ENCODE data around the gene AGTR1. TPM values are rescaled to one million over a fixed set of nuclear protein-coding genes. Genes with fewer than 3 reads are reported as not detected.

The AGTR1 gene
- polyA plus RNA-seq, 2 of the 4 experiments (the other 2 are of a cell fraction): 0.92 to 3.1 TPM

DNA sequence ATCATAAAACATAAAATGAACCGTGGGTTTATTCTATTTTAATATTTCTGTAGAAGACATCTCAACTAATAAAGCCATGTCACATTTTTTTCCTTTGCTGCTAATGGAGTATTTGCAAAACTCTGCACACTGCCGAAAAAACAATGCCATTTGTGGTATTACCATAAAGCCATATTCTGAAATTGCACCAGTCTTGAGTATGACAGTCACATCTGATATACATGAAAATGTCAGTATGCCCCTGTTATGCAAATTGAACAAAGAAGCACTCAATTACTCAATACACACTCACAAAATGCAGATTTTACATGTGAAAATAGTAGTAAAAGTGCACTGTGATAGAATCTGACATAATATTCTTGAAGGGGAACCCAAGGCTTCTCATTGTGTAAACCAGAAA, 74.7 kb downstream of the AGTR1 start:
- no peak overlapping the region for H3K4me3 ChIP-seq
- no peak for ATAC-seq
- CTCF ChIA-PET: no interaction called here
- no peaks in the 10 kb centered on the region for H3K9me3 ChIP-seq
- no peaks in the 10 kb centered on the region for H3K4me1 ChIP-seq
- no peak overlapping the region for H3K4me2 ChIP-seq
- POLR2A ChIA-PET: no interaction called here
- WGBS (ENCODE audit: missing lambda C conversion rate): 6% methylated on average over 2 of the region's 2 CpGs
- no peak for FAIRE-seq
- DNase-seq (ENCODE audit: low read depth in 1 of 2, low spot score in 1 of 2): no peak
- no peak overlapping the region for H3K27ac ChIP-seq
- TF ChIP-seq JUN (IDR thresholded peaks at IDR 0.05) (no peak), CTCF (IDR thresholded peaks at IDR 0.05) (no peak), RFX5 (IDR thresholded peaks at IDR 0.05) (no peak), BHLHE40 (IDR thresholded peaks at IDR 0.05; ENCODE audit: low read depth, low read length) (no peak), SMC3 (IDR thresholded peaks at IDR 0.05) (no peak), NR3C1 (IDR thresholded peaks at IDR 0.05) (no peak), EP300 (IDR thresholded peaks at IDR 0.05) (no peak), EHMT2 (IDR thresholded peaks at IDR 0.05; ENCODE audit: low read depth) (no peak)
- TF ChIP-seq, protein P1, sequence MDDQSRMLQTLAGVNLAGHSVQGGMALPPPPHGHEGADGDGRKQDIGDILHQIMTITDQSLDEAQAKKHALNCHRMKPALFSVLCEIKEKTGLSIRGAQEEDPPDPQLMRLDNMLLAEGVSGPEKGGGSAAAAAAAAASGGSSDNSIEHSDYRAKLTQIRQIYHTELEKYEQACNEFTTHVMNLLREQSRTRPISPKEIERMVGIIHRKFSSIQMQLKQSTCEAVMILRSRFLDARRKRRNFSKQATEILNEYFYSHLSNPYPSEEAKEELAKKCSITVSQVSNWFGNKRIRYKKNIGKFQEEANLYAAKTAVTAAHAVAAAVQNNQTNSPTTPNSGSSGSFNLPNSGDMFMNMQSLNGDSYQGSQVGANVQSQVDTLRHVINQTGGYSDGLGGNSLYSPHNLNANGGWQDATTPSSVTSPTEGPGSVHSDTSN (IDR thresholded peaks at IDR 0.05): no peak

- Histone ChIP-seq H3K4me3 (no peak overlapping the region), H3K27ac (no peak overlapping the region), H3K4me2 (no peak overlapping the region), H3K4me1 (no peaks in the 10 kb centered on the region), H3K9me3 (no peaks in the 10 kb centered on the region)
- FAIRE-seq: no peak
- ChIA-PET CTCF (no interaction called here), POLR2A (no interaction called here)
- no peak for DNase-seq (ENCODE audit: low read depth in 1 of 2, low spot score in 1 of 2)
- no peak for ATAC-seq
- TF ChIP-seq KDM5A (IDR thresholded peaks at IDR 0.05): no peak
- no peak for TF ChIP-seq TFCP2L1 (CRISPR knock-in tag; IDR thresholded peaks at IDR 0.05)
- TF ChIP-seq NPAS2 (CRISPR knock-in tag; IDR thresholded peaks at IDR 0.05; ENCODE audit: borderline replicate concordance): no peak
Observed at GRCh38 chr3:148772835-148773234, 75.1 kb downstream of the AGTR1 start.

DNA sequence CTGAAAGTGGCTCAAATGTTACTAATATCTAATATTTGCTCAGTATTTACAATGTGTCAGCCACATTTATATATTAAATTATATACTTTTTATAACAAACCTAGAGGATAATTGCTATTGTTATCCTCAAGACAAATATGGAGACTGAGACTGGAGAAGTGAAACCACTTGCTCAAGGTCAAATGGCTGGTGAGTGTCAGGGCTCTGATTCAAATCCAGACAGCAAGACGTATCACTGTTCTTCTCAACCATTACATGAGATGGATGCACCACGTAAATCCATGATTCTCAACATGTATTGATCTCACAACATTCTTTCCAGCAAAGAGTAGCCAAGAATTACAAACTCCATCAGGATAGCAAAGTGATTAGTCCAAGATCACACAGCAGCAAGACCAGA, 76.1 kb downstream of the AGTR1 start:
- Histone ChIP-seq H3K4me2 (no peak overlapping the region), H3K9me3 (no peaks in the 10 kb centered on the region), H3K4me3 (no peak overlapping the region), H3K4me1 (no peaks in the 10 kb centered on the region), H3K27ac (no peak overlapping the region)
- 3% methylated on average over 2 of the region's 2 CpGs for WGBS (ENCODE audit: missing lambda C conversion rate)
- FAIRE-seq: no peak
- ATAC-seq: no peak
- POLR2A ChIA-PET: no interaction called here
- CTCF ChIA-PET: no interaction called here
- DNase-seq (ENCODE audit: low read depth in 1 of 2, low spot score in 1 of 2): no peak
- TF ChIP-seq NR3C1 (IDR thresholded peaks at IDR 0.05): no peak
- no peak for TF ChIP-seq POLR2A (IDR thresholded peaks at IDR 0.05; ENCODE audit: low read length)
- TF ChIP-seq RAD21 (conservative IDR thresholded peaks at IDR 0.05 in 1 of 2, IDR thresholded peaks at IDR 0.05 in 1 of 2): no peak
- no peak for TF ChIP-seq MAZ (IDR thresholded peaks at IDR 0.05; ENCODE audit: borderline replicate concordance, low read depth, low read length)
- no peak for TF ChIP-seq ZC3H11A (IDR thresholded peaks at IDR 0.05)
- TF ChIP-seq ESRRA (IDR thresholded peaks at IDR 0.05; ENCODE audit: borderline replicate concordance, low read length): no peak
- TF ChIP-seq TP53 (CRISPR knock-in tag; IDR thresholded peaks at IDR 0.05): no peak
- no peak for TF ChIP-seq ZSCAN20 (CRISPR knock-in tag; IDR thresholded peaks at IDR 0.05)
- no peak for TF ChIP-seq RCOR1 (IDR thresholded peaks at IDR 0.05; ENCODE audit: low read depth, low read length)
- no peak for TF ChIP-seq NFE2L2 (conservative IDR thresholded peaks at IDR 0.05; ENCODE audit: low read length)
- no peak for TF ChIP-seq HDAC2 (IDR thresholded peaks at IDR 0.05)
- TF ChIP-seq EHMT2 (IDR thresholded peaks at IDR 0.05; ENCODE audit: low read depth): no peak
- no peak for TF ChIP-seq HOXA7 (CRISPR knock-in tag; IDR thresholded peaks at IDR 0.05)
- no peak for TF ChIP-seq HEYL (CRISPR knock-in tag; IDR thresholded peaks at IDR 0.05)
